Osteoblast (primary cell): ENCODE measurements around the gene MRPS15. TPM values are rescaled to one million over a fixed set of nuclear protein-coding genes. Genes with fewer than 3 reads are reported as not detected.

ENCODE experiments used
- DNase-seq: peaks from one replicate; pipeline ENCODE4 v3.0.0; 2011; ENCODE audit warnings: low spot score, mixed read lengths; ENCODE audit not compliant: insufficient read length; ENCODE audit errors: missing footprints
- H2AFZ ChIP-seq: 2 replicates; pipeline ENCODE4 v1.6.0; 2011; ENCODE audit warnings: mild to moderate bottlenecking, low read length
- H3K27ac ChIP-seq: 2 replicates; pipeline ENCODE4 v1.5.1; 2011; ENCODE audit warnings: mild to moderate bottlenecking, low read depth, low read length, moderate library complexity
- H3K27me3 ChIP-seq: 2 replicates; pipeline ENCODE4 v1.6.0; 2012; ENCODE audit warnings: mild to moderate bottlenecking, control low read depth, inconsistent platforms, low read length, moderate library complexity; ENCODE audit not compliant: insufficient read depth
- H3K36me3 ChIP-seq: 2 replicates; pipeline ENCODE4 v1.5.1; 2011; ENCODE audit warnings: mild to moderate bottlenecking, low read length, control low read depth, moderate library complexity; ENCODE audit not compliant: insufficient read depth
- H3K4me1 ChIP-seq: 2 replicates; pipeline ENCODE4 v1.5.1; 2011; ENCODE audit warnings: mild to moderate bottlenecking, low read length, control low read depth, moderate library complexity; ENCODE audit not compliant: insufficient read depth
- H3K4me2 ChIP-seq: 2 replicates; pipeline ENCODE4 v1.6.0; 2011; ENCODE audit warnings: mild to moderate bottlenecking, low read length; ENCODE audit not compliant: insufficient read depth
- H3K4me3 ChIP-seq: fragments of 200-600 bp; sonication (generic); 3 replicates; pipeline ENCODE4 v1.5.1; 2012; ENCODE audit warnings: mild to moderate bottlenecking, low read length, inconsistent platforms; ENCODE audit not compliant: insufficient read depth
- H3K79me2 ChIP-seq: 2 replicates; pipeline ENCODE4 v1.6.0; 2012; ENCODE audit warnings: mild to moderate bottlenecking, low read length, control low read depth, inconsistent platforms; ENCODE audit not compliant: insufficient read depth
- H3K9me3 ChIP-seq: 2 replicates; pipeline ENCODE4 v1.5.1; 2011; ENCODE audit warnings: low read depth, low read length, control low read depth
- H4K20me1 ChIP-seq: 2 replicates; pipeline ENCODE4 v1.6.0; 2012; ENCODE audit warnings: mild to moderate bottlenecking, low read length, control low read depth; ENCODE audit not compliant: insufficient read depth
- total RNA-seq: library from RNA; depleted of rRNA; stranded (reverse); fragments of >200 nt; gene quantifications from 2 replicates; pipeline ENCODE4 v1.2.3, GENCODE V29; 2012
- TF ChIP-seq, protein P1 (sequence below): IDR thresholded peaks from 2 replicates; pipeline ENCODE4 v1.5.1; 2011; ENCODE audit warnings: mild to moderate bottlenecking, low read depth, low read length, moderate library complexity; ENCODE audit errors: extremely low read depth

MRPS15 gene
- total RNA-seq, 1 donor: 77.1 TPM

DNA sequence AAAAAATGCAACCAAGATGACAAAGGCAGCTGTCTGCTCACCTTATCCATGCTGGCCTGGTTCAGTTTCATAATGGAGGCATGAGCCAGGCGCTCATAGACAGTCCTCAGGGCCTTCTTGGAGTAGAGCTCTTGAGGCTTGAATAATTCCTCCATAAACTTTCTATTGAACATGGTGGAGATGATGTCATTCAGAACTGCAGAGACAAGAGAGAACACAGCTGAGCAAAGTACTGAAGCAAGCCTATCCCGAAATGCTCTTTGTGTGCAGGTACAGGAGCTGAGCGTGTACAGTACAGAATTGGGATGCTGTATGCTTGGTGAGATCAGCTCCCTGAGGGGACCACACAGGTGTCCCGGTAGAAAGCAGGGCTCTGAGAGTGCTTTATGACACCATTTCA lies 25.5 kb downstream of the MRPS15 start:
- H4K20me1 ChIP-seq: peaks cover 3% of the 10 kb centered on the region
- TF ChIP-seq, protein P1, sequence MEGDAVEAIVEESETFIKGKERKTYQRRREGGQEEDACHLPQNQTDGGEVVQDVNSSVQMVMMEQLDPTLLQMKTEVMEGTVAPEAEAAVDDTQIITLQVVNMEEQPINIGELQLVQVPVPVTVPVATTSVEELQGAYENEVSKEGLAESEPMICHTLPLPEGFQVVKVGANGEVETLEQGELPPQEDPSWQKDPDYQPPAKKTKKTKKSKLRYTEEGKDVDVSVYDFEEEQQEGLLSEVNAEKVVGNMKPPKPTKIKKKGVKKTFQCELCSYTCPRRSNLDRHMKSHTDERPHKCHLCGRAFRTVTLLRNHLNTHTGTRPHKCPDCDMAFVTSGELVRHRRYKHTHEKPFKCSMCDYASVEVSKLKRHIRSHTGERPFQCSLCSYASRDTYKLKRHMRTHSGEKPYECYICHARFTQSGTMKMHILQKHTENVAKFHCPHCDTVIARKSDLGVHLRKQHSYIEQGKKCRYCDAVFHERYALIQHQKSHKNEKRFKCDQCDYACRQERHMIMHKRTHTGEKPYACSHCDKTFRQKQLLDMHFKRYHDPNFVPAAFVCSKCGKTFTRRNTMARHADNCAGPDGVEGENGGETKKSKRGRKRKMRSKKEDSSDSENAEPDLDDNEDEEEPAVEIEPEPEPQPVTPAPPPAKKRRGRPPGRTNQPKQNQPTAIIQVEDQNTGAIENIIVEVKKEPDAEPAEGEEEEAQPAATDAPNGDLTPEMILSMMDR: no peak
- H3K4me3 ChIP-seq: no peak overlapping the region
- H2AFZ ChIP-seq: no peak overlapping the region
- H3K27ac ChIP-seq: no peak overlapping the region
- H3K4me1 ChIP-seq: no peaks in the 10 kb centered on the region
- no peaks in the 10 kb centered on the region for H3K9me3 ChIP-seq
- no peak for DNase-seq
- no peaks in the 10 kb centered on the region for H3K79me2 ChIP-seq
- peaks cover 8% of the 10 kb centered on the region for H3K36me3 ChIP-seq
- no peak overlapping the region for H3K4me2 ChIP-seq
- no peaks in the 10 kb centered on the region for H3K27me3 ChIP-seq

DNA sequence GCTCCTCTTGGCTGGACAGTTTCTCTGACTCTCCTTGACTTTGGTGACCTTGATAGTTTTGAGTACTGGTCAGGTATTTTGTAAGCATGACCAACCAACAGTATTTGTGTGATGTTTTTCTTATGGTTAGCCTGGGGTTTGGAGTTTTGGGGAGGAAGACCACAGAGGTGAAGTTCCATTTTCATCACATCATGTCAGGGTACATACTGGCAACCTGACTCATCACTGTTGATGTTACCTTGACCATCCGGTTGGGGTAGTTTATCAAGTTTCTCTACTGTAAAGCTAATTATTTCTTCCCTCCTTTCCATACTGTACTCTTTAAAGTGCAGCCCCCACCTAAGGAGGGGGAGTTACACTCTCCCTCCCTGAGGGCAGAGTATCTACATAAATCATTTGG lies 27.4 kb downstream of the MRPS15 start:
- TF ChIP-seq, protein P1: no peak
- no peak overlapping the region for H3K27ac ChIP-seq
- H3K79me2 ChIP-seq: no peaks in the 10 kb centered on the region
- no peak overlapping the region for H3K4me3 ChIP-seq
- DNase-seq: no peak
- no peak overlapping the region for H2AFZ ChIP-seq
- no peaks in the 10 kb centered on the region for H3K9me3 ChIP-seq
- no peaks in the 10 kb centered on the region for H3K27me3 ChIP-seq
- peaks cover 3% of the 10 kb centered on the region for H4K20me1 ChIP-seq
- no peaks in the 10 kb centered on the region for H3K4me1 ChIP-seq
- peaks cover 5% of the 10 kb centered on the region for H3K36me3 ChIP-seq
- H3K4me2 ChIP-seq: no peak overlapping the region

DNA sequence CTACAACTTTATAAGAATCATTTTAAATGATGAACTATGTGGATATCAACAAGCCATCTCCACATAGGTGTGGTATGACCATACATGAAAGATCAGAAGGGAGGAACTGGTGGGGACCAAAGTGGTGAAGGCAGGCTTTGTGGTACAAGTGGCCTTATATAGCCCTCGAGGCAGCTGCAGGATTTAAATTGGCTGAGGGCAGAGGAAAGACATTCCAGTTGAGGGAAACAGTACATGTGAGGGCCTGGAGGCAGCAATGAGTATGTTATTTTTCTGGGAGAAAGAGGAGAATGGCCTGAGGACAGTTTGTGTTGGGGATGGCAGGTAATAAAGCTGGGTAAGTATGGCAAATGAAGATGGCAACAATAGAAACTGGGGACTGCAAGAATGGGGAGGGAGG lies 31.1 kb downstream of the MRPS15 start:
- no peak overlapping the region for H3K27ac ChIP-seq

DNA sequence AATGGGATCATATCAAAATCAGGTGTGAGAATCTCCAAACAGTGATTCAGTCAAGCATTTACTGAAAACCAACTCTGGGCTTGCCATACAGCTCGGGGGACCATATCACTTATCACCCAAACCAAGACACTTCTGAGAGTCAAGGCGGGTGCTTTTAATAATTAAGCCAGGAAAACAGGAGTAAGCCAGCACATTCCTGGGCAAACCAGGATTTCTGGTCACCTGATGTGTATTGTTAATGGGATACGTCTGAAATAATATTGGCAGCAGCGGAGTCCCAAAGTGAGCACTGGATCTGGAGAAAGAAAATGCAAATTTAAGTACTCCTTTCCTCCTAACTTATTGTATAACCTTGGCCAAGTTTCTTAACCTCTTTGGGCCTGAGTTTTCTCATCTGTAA lies 31.6 kb downstream of the MRPS15 start:
- Histone ChIP-seq H3K9me3 (no peaks in the 10 kb centered on the region), H3K27ac (no peak overlapping the region), H4K20me1 (no peaks in the 10 kb centered on the region), H3K79me2 (no peaks in the 10 kb centered on the region), H3K27me3 (no peaks in the 10 kb centered on the region), H3K36me3 (peaks cover 11% of the 10 kb centered on the region), H3K4me1 (no peaks in the 10 kb centered on the region), H3K4me3 (no peak overlapping the region), H2AFZ (no peak overlapping the region), H3K4me2 (no peak overlapping the region)
- TF ChIP-seq, protein P1: no peak
- no peak for DNase-seq

More for the DNA sequence above, 31.1 kb downstream of the MRPS15 start:
- H3K9me3 ChIP-seq: no peaks in the 10 kb centered on the region
- no peaks in the 10 kb centered on the region for H3K79me2 ChIP-seq
- no peak overlapping the region for H3K4me3 ChIP-seq
- no peak for DNase-seq
- H3K27me3 ChIP-seq: no peaks in the 10 kb centered on the region
- TF ChIP-seq, protein P1: no peak
- no peaks in the 10 kb centered on the region for H3K4me1 ChIP-seq
- no peak overlapping the region for H2AFZ ChIP-seq
- no peaks in the 10 kb centered on the region for H4K20me1 ChIP-seq
- no peak overlapping the region for H3K4me2 ChIP-seq
- peaks cover 11% of the 10 kb centered on the region for H3K36me3 ChIP-seq
